ENCODE results near the gene HIBADH. TPM values are rescaled to one million over a fixed set of nuclear protein-coding genes. Genes with fewer than 3 reads are reported as not detected.
"Not testable (repeated sequence)": the region's sequence is repeated elsewhere in the genome, so short reads cannot be mapped to it uniquely, and the experiment has no call there.

HIBADH gene
- polyA plus RNA-seq, 3 donors = 15.0 to 68.2 (median 51.2) TPM

- WGBS, 3 donors = 70 to 87% (median 74%) methylated on average over 2 of the region's 2 CpGs
- no peak overlapping the region for H3K27ac ChIP-seq (ENCODE audit: low read depth, low read length)
Measured at GRCh38 chr7:27685893-27686292, 23.2 kb upstream of the HIBADH start.

- 89 to 100% (median 100%) methylated on average over 1 of the region's 1 CpG for WGBS, 3 donors
- H3K27ac ChIP-seq (ENCODE audit: low read depth, low read length) = no peak overlapping the region
Measured at GRCh38 chr7:27685209-27685608, 22.5 kb upstream of the HIBADH start.

- WGBS, 3 donors = 86 to 92% (median 88%) methylated on average over 4 of the region's 4 CpGs
- H3K27ac ChIP-seq (ENCODE audit: low read depth, low read length) = no peak overlapping the region
Measured at GRCh38 chr7:27684491-27684890, 21.8 kb upstream of the HIBADH start.

GRCh38 chr7:27680610-27681009 is 17.9 kb upstream of the HIBADH start:
- H3K27ac ChIP-seq (ENCODE audit: low read depth, low read length) = no peak overlapping the region
- 59 to 76% (median 64%) methylated on average over 1 of the region's 1 CpG for whole genome bisulfite sequencing, 3 donors

GRCh38 chr7:27678617-27679260 is 16.1 kb upstream of the HIBADH start:
- WGBS, 3 donors = 73 to 86% (median 79%) methylated on average over 2 of the region's 2 CpGs
- H3K27ac ChIP-seq (ENCODE audit: low read depth, low read length) = no peak overlapping the region

GRCh38 chr7:27677912-27678612 is 15.4 kb upstream of the HIBADH start:
- no peak overlapping the region for H3K27ac ChIP-seq (ENCODE audit: low read depth, low read length)
- 38 to 68% (median 67%) methylated on average over 3 of the region's 3 CpGs for WGBS, 3 donors

GRCh38 chr7:27674126-27674525 is 11.4 kb upstream of the HIBADH start:
- 93 to 100% (median 95%) methylated on average over 3 of the region's 3 CpGs for WGBS, 3 donors
- H3K27ac ChIP-seq (ENCODE audit: low read depth, low read length) = not testable (repeated sequence)

- 58 to 69% (median 63%) methylated on average over 3 of the region's 3 CpGs for WGBS, 3 donors
- no peak overlapping the region for H3K27ac ChIP-seq (ENCODE audit: low read depth, low read length)
Measured at GRCh38 chr7:27671675-27672074, 9.0 kb upstream of the HIBADH start.

GRCh38 chr7:27670676-27671075 is 8.0 kb upstream of the HIBADH start:
- no peak overlapping the region for H3K27ac ChIP-seq (ENCODE audit: low read depth, low read length)
- WGBS, 3 donors = 57 to 87% (median 83%) methylated on average over 2 of the region's 2 CpGs

GRCh38 chr7:27670177-27670576 is 7.5 kb upstream of the HIBADH start:
- 85 to 92% (median 91%) methylated on average over 2 of the region's 2 CpGs for WGBS, 3 donors
- H3K27ac ChIP-seq (ENCODE audit: low read depth, low read length) = no peak overlapping the region

GRCh38 chr7:27665531-27665930 is 2.8 kb upstream of the HIBADH start:
- H3K27ac ChIP-seq (ENCODE audit: low read depth, low read length) = no peak overlapping the region

- no peak overlapping the region for H3K27ac ChIP-seq (ENCODE audit: low read depth, low read length)
- 54 to 61% (median 58%) methylated on average over 3 of the region's 3 CpGs for WGBS, 3 donors
Measured at GRCh38 chr7:27663989-27664331, 1.3 kb upstream of the HIBADH start.

- WGBS, 3 donors = 7 to 12% (median 8%) methylated on average over 18 of the region's 18 CpGs
- peak overlapping the region; percentile 13 for H3K27ac ChIP-seq (ENCODE audit: low read depth, low read length)
Measured at GRCh38 chr7:27661811-27662489, 733 bp downstream of the HIBADH start.

GRCh38 chr7:27656724-27657123 is 6.0 kb downstream of the HIBADH start:
- H3K27ac ChIP-seq (ENCODE audit: low read depth, low read length) = no peak overlapping the region
- WGBS, 3 donors = 19 to 82% (median 74%) methylated on average over 2 of the region's 2 CpGs

- WGBS, 3 donors = 98 to 100% (median 98%) methylated on average over 1 of the region's 1 CpG
- H3K27ac ChIP-seq (ENCODE audit: low read depth, low read length) = no peak overlapping the region
Measured at GRCh38 chr7:27655184-27655583, 7.5 kb downstream of the HIBADH start.

- no peak overlapping the region for H3K27ac ChIP-seq (ENCODE audit: low read depth, low read length)
- 93 to 95% (median 94%) methylated on average over 6 of the region's 6 CpGs for WGBS, 3 donors
Measured at GRCh38 chr7:27652518-27652917, 10.2 kb downstream of the HIBADH start.

GRCh38 chr7:27651702-27652101 is 11.0 kb downstream of the HIBADH start:
- no peak overlapping the region for H3K27ac ChIP-seq (ENCODE audit: low read depth, low read length)

GRCh38 chr7:27650283-27650682 is 12.4 kb downstream of the HIBADH start:
- no peak overlapping the region for H3K27ac ChIP-seq (ENCODE audit: low read depth, low read length)
- 97 to 99% (median 98%) methylated on average over 4 of the region's 4 CpGs for WGBS, 3 donors

GRCh38 chr7:27647489-27647888 is 15.2 kb downstream of the HIBADH start:
- H3K27ac ChIP-seq (ENCODE audit: low read depth, low read length) = no peak overlapping the region
- WGBS, 3 donors = 83 to 91% (median 91%) methylated on average over 1 of the region's 1 CpG

- H3K27ac ChIP-seq (ENCODE audit: low read depth, low read length) = no peak overlapping the region
- 91 to 95% (median 95%) methylated on average over 9 of the region's 9 CpGs for WGBS, 3 donors
Measured at GRCh38 chr7:27647046-27647445, 15.6 kb downstream of the HIBADH start.
